Heart right ventricle (tissue), 16 donors: ENCODE data around the gene AADACL3. TPM values are rescaled to one million over a fixed set of nuclear protein-coding genes. Genes with fewer than 3 reads are reported as not detected.

Experiments
- ATAC-seq, 8 donors: fragments of 200-7000 bp; cut with Tn5 transposase; one replicate each; pipeline ENCODE4 v1.9.1; 2020; ENCODE audit warnings: mild to moderate bottlenecking in 8 of 8, moderate library complexity in 8 of 8, moderate number of reproducible peaks in 1 of 8
- DNase-seq, 2 donors: peaks; one replicate each; pipeline ENCODE4 v3.0.0-alpha.2; 2020
- H3K27ac ChIP-seq, 10 donors: fragments of 200-600 bp; sonication (generic) in 2 of 10; one replicate each; pipeline versions ENCODE4 v1.5.0 to v1.8.0; 2020 to 2022; ENCODE audit warnings: mild to moderate bottlenecking in 3 of 10
- H3K27me3 ChIP-seq, 7 donors: fragments of 200-600 bp; one replicate each; pipeline ENCODE4 v1.8.0; 2021 to 2022; ENCODE audit warnings: mild to moderate bottlenecking in 2 of 7
- H3K36me3 ChIP-seq, 9 donors: fragments of 200-600 bp; sonication (generic) in 1 of 9; one replicate each; pipeline versions ENCODE4 v1.5.0 to v1.8.0; 2020 to 2022; ENCODE audit warnings: mild to moderate bottlenecking in 2 of 9
- H3K4me1 ChIP-seq, 9 donors: fragments of 200-600 bp; sonication (generic) in 1 of 9; one replicate each; pipeline versions ENCODE4 v1.5.0 to v1.8.0; 2020 to 2022; ENCODE audit warnings: mild to moderate bottlenecking in 4 of 9
- H3K4me3 ChIP-seq, 10 donors: fragments of 200-600 bp; sonication (generic) in 2 of 10; one replicate each; pipeline versions ENCODE4 v1.5.0 to v1.8.0; 2020 to 2022; ENCODE audit warnings: mild to moderate bottlenecking in 7 of 10, moderate library complexity in 2 of 10
- H3K9me3 ChIP-seq, 11 donors: fragments of 200-600 bp in 10 of 11; sonication (generic) in 2 of 11; one replicate each; pipeline versions ENCODE4 v1.5.0 to v1.8.0; 2013 to 2022; ENCODE audit warnings: mild to moderate bottlenecking in 2 of 11, control low read depth in 1 of 11, moderate library complexity in 1 of 11
- WGBS, 2 donors: extraction: QIAGEN DNeasy Blood & Tissue Kit; methylation state at CpG; one replicate each; pipeline ENCODE4 v1.1.7; 2013; ENCODE audit warnings: inconsistent platforms in 1 of 2; 5-methylcytosine and 5-hydroxymethylcytosine counted together
- intact Hi-C, 10 donors: fragments of 100-400 bp; cut with DNase I; formaldehyde crosslinking; loops; one replicate each; pipeline versions ENCODE4 v1.11.1 to v1.14.2; 2022
- polyA plus RNA-seq, 2 donors: library from polyadenylated mRNA; stranded (reverse); fragments of 200-250 nt; gene quantifications; one replicate each; pipeline ENCODE4 v1.2.3, GENCODE V29; 2013
- total RNA-seq, 10 donors: library from RNA; stranded (reverse); fragmentation: NEBNext Ultra II Directional in 3 of 10; extraction: Animal tissue kit (Norgen Biotek cat#: 25700) in 3 of 10; gene quantifications; one replicate each; pipeline versions ENCODE4 v1.2.1 to v1.2.4, GENCODE V29; 2021 to 2023
- TF ChIP-seq, protein P1 (sequence below), 9 donors: fragments of 200-600 bp; sonication (generic) in 2 of 9; IDR thresholded peaks; one replicate each; pipeline versions ENCODE4 v1.5.0 to v1.8.0; 2021 to 2022; ENCODE audit warnings: antibody characterized with exemption in 9 of 9, mild to moderate bottlenecking in 5 of 9, moderate library complexity in 1 of 9
- donor health status: Arrhythmogenic right ventricular cardiomyopathy.
- donor health status: ischemic (EF 13 %, LVEDD 7.1; RV severe dilation, severe dysfunction).
- donor health status: healthy with polysubstance abuse.
- donor health status: DM: no; HTN: yes; CAD: no.
- donor health status: DM: no; HTN: no; CAD: no.
- donor health status: ischemic (EF 25% LVEDD 6.9; RV normal size, moderate dysfunction).
- donor health status: ischemic (EF 25% LVEDD 5.7; RV mildly dilated, moderate dysfunction).
- donor health status: healthy.
- donor health status: DM: yes; HTN: yes; CAD: no.
- donor health status: Ischemic cardiomyopathy.
- donor health status: ischemic (EF 35%, LVEDD 5.7; RV mildly dilated, moderate dysfunction).
- donor health status: nonischemic (EF 11% LVEDD 7.7; RV severe dilation, severe dysfunction).
- donor health status: DM: yes; HTN: yes; CAD: no.
- donor health status: PGD.
- donor health status: ischemic (EF 29% LVEDD 5.4; RV normal size, mild dysfunction).
- donor health status: nonischemic (EF 23%, LVEDD 6.1; RV moderate dilation, normal function).

The AADACL3 gene
- total and polyA plus RNA-seq, 12 donors = not detected

- no peaks in the 10 kb centered on the region for H3K36me3 ChIP-seq
- intact Hi-C loops = no loop called here
- WGBS, 2 donors = 87 to 88% methylated on average over 15 of the region's 15 CpGs
Observed at GRCh38 chr1:12776801-12777557, 61.1 kb downstream of the AADACL3 start.

More at GRCh38 chr1:12776801-12777557, 61.1 kb downstream of the AADACL3 start:
- DNase-seq (no peak), ATAC-seq (no peak)
- Histone ChIP-seq H3K27me3 (peaks cover 0 to 10% (median 5%) of the 10 kb centered on the region in 7 donors), H3K27ac (no peak overlapping the region), H3K4me3 (no peak overlapping the region), H3K4me1 (no peaks in the 10 kb centered on the region), H3K9me3 (no peaks in the 10 kb centered on the region)
- TF ChIP-seq, protein P1, sequence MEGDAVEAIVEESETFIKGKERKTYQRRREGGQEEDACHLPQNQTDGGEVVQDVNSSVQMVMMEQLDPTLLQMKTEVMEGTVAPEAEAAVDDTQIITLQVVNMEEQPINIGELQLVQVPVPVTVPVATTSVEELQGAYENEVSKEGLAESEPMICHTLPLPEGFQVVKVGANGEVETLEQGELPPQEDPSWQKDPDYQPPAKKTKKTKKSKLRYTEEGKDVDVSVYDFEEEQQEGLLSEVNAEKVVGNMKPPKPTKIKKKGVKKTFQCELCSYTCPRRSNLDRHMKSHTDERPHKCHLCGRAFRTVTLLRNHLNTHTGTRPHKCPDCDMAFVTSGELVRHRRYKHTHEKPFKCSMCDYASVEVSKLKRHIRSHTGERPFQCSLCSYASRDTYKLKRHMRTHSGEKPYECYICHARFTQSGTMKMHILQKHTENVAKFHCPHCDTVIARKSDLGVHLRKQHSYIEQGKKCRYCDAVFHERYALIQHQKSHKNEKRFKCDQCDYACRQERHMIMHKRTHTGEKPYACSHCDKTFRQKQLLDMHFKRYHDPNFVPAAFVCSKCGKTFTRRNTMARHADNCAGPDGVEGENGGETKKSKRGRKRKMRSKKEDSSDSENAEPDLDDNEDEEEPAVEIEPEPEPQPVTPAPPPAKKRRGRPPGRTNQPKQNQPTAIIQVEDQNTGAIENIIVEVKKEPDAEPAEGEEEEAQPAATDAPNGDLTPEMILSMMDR (IDR thresholded peaks at IDR 0.05) = no peak

Other genes with a start within 250 kb of the AADACL3 start
- gene DHRS3, start 97.9 kb upstream of the AADACL3 start, total RNA-seq = 10 to 100 TPM; 50.8 to 88.3 (median 63.7) TPM
- gene DHRS3, start 97.9 kb upstream of the AADACL3 start, polyA plus RNA-seq = 10 to 100 TPM; 39.9 to 93.5 TPM
- gene AADACL4, start 72.0 kb upstream of the AADACL3 start, total RNA-seq = not detected
- gene AADACL4, start 72.0 kb upstream of the AADACL3 start, polyA plus RNA-seq = not detected
- gene CFAP107, start 30.1 kb downstream of the AADACL3 start, total RNA-seq = not detected
- gene CFAP107, start 30.1 kb downstream of the AADACL3 start, polyA plus RNA-seq = not detected
- not detected for gene PRAMEF12, start 57.6 kb downstream of the AADACL3 start, total RNA-seq
- not detected for gene PRAMEF12, start 57.6 kb downstream of the AADACL3 start, polyA plus RNA-seq
- gene PRAMEF1, start 75.3 kb downstream of the AADACL3 start, total RNA-seq = not detected
- gene PRAMEF1, start 75.3 kb downstream of the AADACL3 start, polyA plus RNA-seq = not detected
- gene PRAMEF11, start 115.3 kb downstream of the AADACL3 start, total RNA-seq = not detected
- gene PRAMEF11, start 115.3 kb downstream of the AADACL3 start, polyA plus RNA-seq = not detected
- gene HNRNPCL1, start 132.6 kb downstream of the AADACL3 start, total RNA-seq = not detected
- not detected for gene HNRNPCL1, start 132.6 kb downstream of the AADACL3 start, polyA plus RNA-seq
- gene PRAMEF2, start 141.0 kb downstream of the AADACL3 start, total RNA-seq = not detected
- gene PRAMEF2, start 141.0 kb downstream of the AADACL3 start, polyA plus RNA-seq = not detected
- not detected for gene PRAMEF4, start 170.1 kb downstream of the AADACL3 start, total RNA-seq
- gene PRAMEF4, start 170.1 kb downstream of the AADACL3 start, polyA plus RNA-seq = not detected
- not detected for gene PRAMEF10, start 182.2 kb downstream of the AADACL3 start, total RNA-seq
- not detected for gene PRAMEF10, start 182.2 kb downstream of the AADACL3 start, polyA plus RNA-seq
- gene PRAMEF7, start 200.5 kb downstream of the AADACL3 start, total RNA-seq = not detected
- not detected for gene PRAMEF7, start 200.5 kb downstream of the AADACL3 start, polyA plus RNA-seq
- gene PRAMEF6, start 231.5 kb downstream of the AADACL3 start, total RNA-seq = not detected
- gene PRAMEF6, start 231.5 kb downstream of the AADACL3 start, polyA plus RNA-seq = not detected